GM12801 (cell line): ENCODE results near the gene NTM.

Experiments
- CTCF ChIP-seq: IDR thresholded peaks from one replicate; pipeline ENCODE4 v1.5.1; 2011; ENCODE audit warnings: control low read depth; ENCODE audit not compliant: insufficient read length; ENCODE audit errors: extremely low read depth

NTM gene

GRCh38 chr11:131884461-131885073 is 514.2 kb downstream of the NTM start:
- TF ChIP-seq CTCF: no peak

GRCh38 chr11:131885431-131885830 is 515.0 kb downstream of the NTM start:
- TF ChIP-seq CTCF: no peak

- TF ChIP-seq CTCF: no peak
Measured at GRCh38 chr11:131886201-131886600, 515.8 kb downstream of the NTM start.

GRCh38 chr11:131888230-131888855 is 517.9 kb downstream of the NTM start:
- TF ChIP-seq CTCF: no peak

- no peak for TF ChIP-seq CTCF
Measured at GRCh38 chr11:131889146-131889577, 518.7 kb downstream of the NTM start.

GRCh38 chr11:131889760-131890581 is 519.6 kb downstream of the NTM start:
- no peak for TF ChIP-seq CTCF

- TF ChIP-seq CTCF: no peak
Measured at GRCh38 chr11:131893103-131893890, 522.9 kb downstream of the NTM start.
